HepG2 (cell line): ENCODE results near the gene FNDC3B. TPM values are rescaled to one million over a fixed set of nuclear protein-coding genes. Genes with fewer than 3 reads are reported as not detected.
A peak's percentile ranks its signal among the peaks of the same experiment; 100 is the strongest.

Experiments
- ATAC-seq: fragments of 200-7000 bp; cut with Tn5 transposase; 3 replicates; pipeline ENCODE4 v1.9.1; 2020; ENCODE audit warnings: mild to moderate bottlenecking, moderate library complexity
- BruUV-seq: library from RNA; stranded (reverse); fragments of 400-500 nt; replicated peaks from 2 replicates; lab custom pipeline; 2021; lab: Mats Ljungman, UMichigan
- CTCF ChIA-PET: fragments of 300-600 bp; formaldehyde crosslinking; extraction: SDS; loops from one replicate; lab custom pipeline; 2021; ENCODE audit warnings: low total read pairs, inconsistent platforms, low intra/inter-chr PET ratio; lab: Yijun Ruan, JAX
- POLR2A ChIA-PET: fragments of 350-600 bp; sonication (Branson Sonifier 250); formaldehyde crosslinking; loops from one replicate; lab custom pipeline; 2020; ENCODE audit warnings: antibody characterized with exemption, inconsistent platforms; lab: Yijun Ruan, JAX
- DNase-seq: peaks from one replicate; pipeline ENCODE4 v3.0.0-alpha.2; 2015; ENCODE audit warnings: low spot score
- FAIRE-seq: peaks from 3 replicates; lab custom pipeline; 2011; peaks lifted over from hg19 to GRCh38; lab: Jason Lieb, UNC
- H2AFZ ChIP-seq: one replicate; pipeline ENCODE4 v1.6.1; 2011; ENCODE audit warnings: low read length, inconsistent platforms
- H3K27ac ChIP-seq: fragments of 300-600 bp; 3 replicates; pipeline ENCODE4 v1.8.0; 2011; ENCODE audit warnings: mixed run types, mild to moderate bottlenecking, mixed read lengths, low read length, inconsistent platforms; ENCODE audit not compliant: insufficient read depth; ENCODE audit errors: extremely low read length
- H3K27me3 ChIP-seq, 2 experiments: fragments of 200-600 bp in 1 of 2; 2 replicates in 1 of 2; 3 replicates in 1 of 2; pipeline versions ENCODE4 v1.6.0 to v1.8.0; 2011; ENCODE audit warnings: low read length in 2 of 2, mild to moderate bottlenecking in 2 of 2, moderate library complexity in 2 of 2, inconsistent platforms in 1 of 2; ENCODE audit not compliant: insufficient read depth in 2 of 2, control insufficient read depth in 1 of 2
- H3K36me3 ChIP-seq, 2 experiments: fragments of 200-600 bp in 1 of 2; replicated peaks in 1 of 2; 2 replicates in 1 of 2; 3 replicates in 1 of 2; pipeline versions ENCODE4 v1.5.1 to v1.8.0; 2011; ENCODE audit warnings: low read length in 2 of 2, inconsistent platforms in 1 of 2; ENCODE audit not compliant: insufficient read depth in 2 of 2, control insufficient read depth in 1 of 2
- H3K4me1 ChIP-seq: 2 replicates; pipeline ENCODE4 v1.5.1; 2012; ENCODE audit warnings: low read length, inconsistent platforms; ENCODE audit not compliant: insufficient read depth
- H3K4me2 ChIP-seq: 2 replicates; pipeline ENCODE4 v1.6.0; 2011; ENCODE audit warnings: low read depth, low read length, inconsistent platforms
- H3K4me3 ChIP-seq, 3 experiments: fragments of 200-600 bp in 1 of 3; sonication (generic), shearing (Covaris generic) in 1 of 3; replicated peaks in 1 of 3; 2 replicates each; pipeline ENCODE4 v1.5.1; 2011 to 2016; ENCODE audit warnings: low read length in 3 of 3, inconsistent platforms in 2 of 3, low read depth in 2 of 3, mild to moderate bottlenecking in 2 of 3, control low read depth in 1 of 3, mixed read lengths in 1 of 3; ENCODE audit not compliant: insufficient read depth in 1 of 3
- H3K79me2 ChIP-seq: one replicate; pipeline ENCODE4 v1.6.1; 2011; ENCODE audit warnings: low read length, inconsistent platforms; ENCODE audit not compliant: insufficient read depth
- H3K9ac ChIP-seq: 2 replicates; pipeline ENCODE4 v1.6.0; 2011; ENCODE audit warnings: mild to moderate bottlenecking, low read depth, low read length, inconsistent platforms; ENCODE audit not compliant: insufficient read depth
- H3K9me3 ChIP-seq: 2 replicates; pipeline ENCODE4 v1.5.1; 2012; ENCODE audit warnings: mild to moderate bottlenecking, low read length
- H4K20me1 ChIP-seq: 2 replicates; pipeline ENCODE4 v1.6.0; 2011; ENCODE audit warnings: inconsistent platforms, mild to moderate bottlenecking, low read length, moderate library complexity; ENCODE audit not compliant: insufficient read depth
- AGO2 ChIP-seq: fragments of 200-400 bp; formaldehyde crosslinking; optimal IDR thresholded peaks from 2 replicates; pipeline ENCODE3; 2017; ENCODE audit warnings: mild to moderate bottlenecking, low read depth, low read length, moderate library complexity
- CHCHD3 ChIP-seq: sonication (generic); formaldehyde crosslinking; IDR thresholded peaks from 2 replicates; pipeline ENCODE4 v1.8.0; 2022; ENCODE audit warnings: mild to moderate bottlenecking, missing genetic modification reagents, moderate library complexity
- IRF2 ChIP-seq: IDR thresholded peaks from 2 replicates; pipeline ENCODE4 v1.6.1; 2018; ENCODE audit warnings: missing genetic modification reagents, missing compliant biosample characterization
- RBM22 ChIP-seq: fragments of 200-400 bp; formaldehyde crosslinking; optimal IDR thresholded peaks from 2 replicates; pipeline ENCODE3; 2017; ENCODE audit warnings: mild to moderate bottlenecking, low read length, moderate library complexity
- REXO4 ChIP-seq: sonication (generic); formaldehyde crosslinking; IDR thresholded peaks from 2 replicates; pipeline ENCODE4 v1.8.0; 2022; ENCODE audit warnings: missing genetic modification reagents, mild to moderate bottlenecking, borderline replicate concordance
- RFX5 ChIP-seq: IDR thresholded peaks from 2 replicates; pipeline ENCODE4 v1.6.1; 2011; ENCODE audit warnings: low read depth, low read length, improper control_type of control experiment
- SOX6 ChIP-seq, 2 experiments: fragments of 450-650 bp in 1 of 2; sonication (generic) in 1 of 2; formaldehyde crosslinking in 1 of 2; IDR thresholded peaks; 2 replicates each; pipeline versions ENCODE4 v1.4.0 to v1.6.1; 2017 to 2020; ENCODE audit warnings: antibody characterized with exemption in 1 of 2, mild to moderate bottlenecking in 1 of 2, missing genetic modification reagents in 1 of 2
- WGBS: methylation state at CpG from one replicate; pipeline ENCODE4 v1.1.6; 2017; ENCODE audit warnings: low lambda C conversion rate; 5-methylcytosine and 5-hydroxymethylcytosine counted together
- in situ Hi-C: cut with HindIII; loops from 2 replicates; pipeline ENCODE4 v1.10.0; 2017; ENCODE audit warnings: low pct_unique_long_range_greater_than_20kb; ENCODE audit not compliant: extremely low pct_ligation_motif_present
- intact Hi-C: fragments of 100-400 bp; cut with micrococcal nuclease; formaldehyde crosslinking; loops from one replicate; pipeline ENCODE4 v1.10.0; 2022; ENCODE audit not compliant: unreplicated experiment
- polyA plus RNA-seq, 8 experiments: library from polyadenylated mRNA; depleted of rRNA in 3 of 8; stranded (reverse) in 7 of 8; unstranded in 1 of 8; fragments of >200 nt; fragmentation: Illumina TruSeq in 4 of 8; extraction: Trizol in 4 of 8; gene quantifications; 2 replicates each; pipeline versions ENCODE4 v1.2.1 to v1.2.3, GENCODE V29; 2011 to 2016; ENCODE audit warnings: low read depth in 4 of 8, missing spikeins in 1 of 8, mixed read lengths in 1 of 8; ENCODE audit not compliant: insufficient read depth in 1 of 8
- total RNA-seq, 5 experiments: library from RNA; depleted of rRNA; stranded (reverse); fragments of >200 nt; fragmentation: Illumina TruSeq; extraction: Trizol; gene quantifications; 2 replicates each; pipeline ENCODE4 v1.2.3, GENCODE V29; 2016; ENCODE audit warnings: low read depth in 1 of 5

FNDC3B gene
- total and polyA plus RNA-seq, 2 of the 13 experiments (the other 11 are each of a cell fraction or from before 2014, with no cell fraction given) = 74.8 to 103 TPM

GRCh38 chr3:172104471-172105072 lies 65.2 kb downstream of the FNDC3B start:
- Histone ChIP-seq H3K9ac (no peak overlapping the region; the same call in 1 of the 2 replicates), H3K4me2 (no peak overlapping the region), H4K20me1 (peaks cover 88% of the 10 kb centered on the region), H3K36me3 (peaks cover 4 to 26% of the 10 kb centered on the region in 2 experiments; a peak in 4 of 5 replicates), H3K79me2 (peaks cover 97% of the 10 kb centered on the region), H3K4me1 (peaks cover 100% of the 10 kb centered on the region), H3K9me3 (no peaks in the 10 kb centered on the region), H3K27ac (peak overlapping the region; percentile 84), H3K4me3 (no peak overlapping the region), H2AFZ (no peak overlapping the region), H3K27me3 (no peaks in the 10 kb centered on the region)
- 92% methylated on average over 2 of the region's 2 CpGs for WGBS
- no TSS peak for BruUV-seq
- ATAC-seq = no peak
- no peak for DNase-seq
- FAIRE-seq = no peak
- intact Hi-C loops (loop anchor here (1.0 kb wide), 1 partner anchor 15 kb away; no protein-coding TSS in a partner anchor), in situ Hi-C loops (no loop called here)
- TF ChIP-seq REXO4 (CRISPR knock-in tag) (no peak), IRF2 (CRISPR knock-in tag) (no peak), RFX5 (peak; percentile 53; the same call in 1 of the 2 replicates), RBM22 (peak; percentile 99), SOX6 (IDR thresholded peaks at IDR 0.05) (no peak), SOX6 (CRISPR knock-in tag; IDR thresholded peaks at IDR 0.05) (peak; percentile 34; the same call in 1 of the 2 replicates), CHCHD3 (no peak), AGO2 (peak; percentile 16)
- CTCF ChIA-PET = no interaction called here
- POLR2A ChIA-PET = interaction anchor here (0.7 to 5.0 kb wide), 4 partner anchors 11 to 65 kb away, joined by 3 to 37 read pairs (median 6); partner anchors contain the start of gene FNDC3B
